Stimulated activated CD4-positive, alpha-beta T cell treated with anti-CD3 and anti-CD28 coated beads, TNF-alpha, amount 100 ng/mL, for 48 hours (primary cell): ENCODE measurements around the gene UBE2G2.

Experiments
- DNase-seq, 3 donors: peaks; one replicate each; pipeline ENCODE4 v3.0.0-alpha.2; 2020; ENCODE audit warnings: low read depth in 3 of 3

The UBE2G2 gene

GRCh38 chr21:44749759-44750674 is 51.6 kb downstream of the UBE2G2 start:
- DNase-seq: no peak

DNA sequence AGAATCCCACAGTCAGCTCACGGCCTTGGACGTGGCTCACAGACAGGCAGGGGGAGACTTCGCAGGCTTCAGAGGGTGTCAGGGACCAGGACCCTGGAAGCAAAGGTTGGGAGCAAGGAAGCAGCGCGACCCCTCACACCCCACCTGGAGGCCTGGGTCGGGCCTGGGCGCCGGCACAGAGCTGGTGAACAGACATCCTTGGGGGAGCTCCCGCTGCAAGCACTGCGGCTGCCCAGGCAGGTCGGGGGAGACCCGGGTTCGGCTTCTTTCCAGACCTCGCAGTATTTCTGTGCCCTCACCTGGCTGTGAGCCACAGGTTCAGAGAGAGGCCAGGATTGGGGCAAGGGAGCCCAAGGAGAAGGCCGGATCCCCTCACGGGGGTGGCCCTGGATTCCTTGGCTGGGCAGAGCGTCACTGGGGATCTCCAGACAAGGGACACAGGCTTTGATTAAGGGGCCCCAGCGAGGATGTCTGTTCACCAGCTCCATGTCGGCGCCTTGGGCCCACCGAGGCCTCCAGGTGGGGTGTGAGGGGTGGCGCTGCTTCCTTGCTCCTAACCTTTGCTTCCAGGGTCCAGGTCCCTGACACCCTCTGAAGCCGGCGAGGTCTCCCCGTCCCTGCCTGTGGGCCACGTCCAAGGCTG is 52.4 kb downstream of the UBE2G2 start:
- no peak for DNase-seq

DNA sequence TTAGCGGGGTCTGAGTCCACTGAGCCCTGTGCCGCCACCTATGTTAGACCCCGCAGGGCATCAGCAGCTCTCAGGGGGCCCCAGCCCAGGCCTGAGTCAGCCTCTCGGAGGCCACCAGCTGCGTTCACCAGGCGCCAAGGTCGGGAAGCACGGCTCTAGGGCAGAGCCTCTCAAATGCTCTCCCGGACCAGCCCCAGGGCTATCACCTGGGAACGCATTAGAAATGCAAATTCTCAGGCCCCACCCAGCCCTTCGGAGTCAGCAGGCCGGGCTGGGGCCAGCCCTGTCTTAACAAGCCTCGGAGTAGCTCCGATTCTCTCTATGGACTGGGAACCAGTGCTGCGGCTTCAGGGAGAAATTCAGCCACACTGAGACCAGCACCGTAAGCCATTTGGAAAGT is 53.0 kb downstream of the UBE2G2 start:
- DNase-seq: no peak

- no peak for DNase-seq
Measured at GRCh38 chr21:44742418-44743153, 59.0 kb downstream of the UBE2G2 start.

GRCh38 chr21:44741921-44742320 is 59.7 kb downstream of the UBE2G2 start:
- no peak for DNase-seq

DNA sequence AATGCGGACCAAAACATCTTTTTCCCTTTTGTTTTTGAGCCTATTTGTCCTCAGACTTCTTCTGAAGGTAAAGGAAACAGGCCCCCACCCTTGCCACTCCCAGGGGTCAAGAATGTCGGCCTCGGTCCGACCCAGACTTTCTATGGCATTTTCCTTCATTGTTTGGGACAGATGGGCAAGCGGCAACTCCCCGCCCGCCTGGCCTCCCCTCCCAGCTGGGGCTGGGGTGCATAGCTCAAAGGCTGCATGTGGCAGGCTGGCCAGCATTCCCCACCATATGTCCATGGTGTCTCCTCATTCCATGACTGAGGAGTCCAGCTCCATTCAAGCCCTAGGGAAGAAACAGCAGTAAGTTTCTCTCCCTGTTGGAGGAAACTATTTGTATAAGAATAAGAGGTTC is 60.9 kb downstream of the UBE2G2 start:
- DNase-seq: no peak

DNA sequence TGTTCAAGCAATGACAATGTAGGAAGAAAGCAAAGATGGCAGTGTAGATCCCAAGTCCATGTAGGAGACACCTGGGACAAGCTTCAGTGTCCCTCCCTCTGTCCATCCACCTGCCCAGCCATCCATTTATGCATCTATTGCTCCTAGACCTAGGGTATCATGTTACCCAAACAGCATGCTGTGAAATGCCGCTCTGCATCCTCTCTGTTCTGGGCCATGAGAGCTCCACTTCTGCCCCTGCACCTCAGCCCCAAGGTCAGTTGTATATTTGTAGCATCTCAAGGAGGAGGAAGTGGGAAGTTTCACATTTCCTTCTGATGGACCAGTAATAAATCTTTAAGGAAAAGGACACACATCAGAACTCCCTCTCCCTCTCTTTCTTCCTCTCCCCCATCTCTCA is 62.3 kb downstream of the UBE2G2 start:
- DNase-seq: no peak

GRCh38 chr21:44738621-44739020 is 63.0 kb downstream of the UBE2G2 start:
- DNase-seq: no peak

DNA sequence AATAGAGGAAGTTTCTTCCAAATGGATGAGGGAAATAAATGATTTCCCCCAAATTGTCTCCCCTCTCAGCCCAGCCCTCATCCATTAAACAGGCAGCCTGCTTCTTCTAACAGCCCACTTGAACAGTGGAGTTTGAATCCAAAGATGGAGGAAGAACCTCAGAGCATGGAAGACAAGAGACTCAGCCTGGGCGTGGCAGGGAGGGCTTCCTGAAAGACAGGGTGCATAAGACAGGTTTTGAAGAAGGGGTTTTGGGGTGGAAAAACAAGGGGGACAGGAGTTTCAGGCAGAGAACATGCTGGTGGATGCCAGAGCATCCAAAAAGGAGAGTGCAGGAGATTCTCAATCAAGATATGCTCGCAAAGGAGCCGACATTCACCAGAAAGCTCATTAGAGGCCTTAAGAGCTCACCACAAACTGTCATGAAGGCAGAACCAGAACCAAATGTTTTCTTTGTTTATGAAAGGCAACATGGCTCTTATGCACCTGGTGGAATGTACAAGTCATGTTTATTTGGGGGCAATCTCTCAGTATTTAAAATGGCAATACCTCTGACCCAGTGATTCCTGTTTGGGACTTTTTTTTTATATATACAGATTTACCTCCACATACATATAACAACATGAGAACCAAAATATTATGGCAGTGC is 63.8 kb downstream of the UBE2G2 start:
- no peak for DNase-seq

- no peak for DNase-seq
Measured at GRCh38 chr21:44736291-44737004, 65.2 kb downstream of the UBE2G2 start.

DNA sequence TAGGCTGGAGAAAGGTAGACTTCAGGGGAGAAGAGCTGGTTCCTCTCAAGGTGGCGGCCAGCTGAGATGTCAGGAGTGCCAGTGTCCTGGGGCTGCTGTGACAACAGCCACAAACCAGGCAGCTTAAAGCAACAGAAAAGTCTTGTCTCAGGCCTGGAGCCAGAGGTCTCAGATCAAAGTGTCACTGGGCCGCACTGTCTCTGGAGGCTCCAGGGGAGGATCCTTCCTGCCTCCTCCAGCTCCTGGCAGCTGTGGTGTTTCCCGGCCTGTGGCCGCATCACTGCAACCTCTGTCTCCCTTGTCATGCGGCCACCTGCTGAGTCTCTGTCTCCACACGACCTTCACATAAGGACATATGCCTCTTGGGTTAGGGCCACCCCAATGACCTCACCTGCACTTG is 65.8 kb downstream of the UBE2G2 start:
- no peak for DNase-seq

DNA sequence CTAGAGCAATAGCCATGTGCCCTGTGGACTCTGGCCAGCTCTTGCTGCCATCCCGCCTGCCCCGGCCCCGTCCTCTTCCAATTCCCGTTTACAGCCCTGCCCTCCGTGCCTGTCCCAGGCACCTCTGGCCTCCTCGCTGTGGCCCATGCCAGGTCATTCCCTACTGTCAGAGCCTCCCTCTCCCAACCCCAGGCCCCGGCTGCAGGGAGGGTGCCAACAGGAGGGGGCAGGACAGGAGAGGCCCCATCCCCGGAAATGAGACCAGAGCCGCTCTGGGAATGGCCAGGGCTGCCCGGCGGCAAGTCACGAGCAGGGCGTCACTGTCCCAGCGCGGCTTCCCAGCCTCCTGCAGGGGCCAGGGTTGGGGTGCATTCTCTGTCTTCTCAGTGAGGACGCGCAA is 66.8 kb downstream of the UBE2G2 start:
- no peak for DNase-seq

- no peak for DNase-seq
Measured at GRCh38 chr21:44734026-44734745, 67.4 kb downstream of the UBE2G2 start.

GRCh38 chr21:44732956-44733355 is 68.7 kb downstream of the UBE2G2 start:
- DNase-seq: no peak

DNA sequence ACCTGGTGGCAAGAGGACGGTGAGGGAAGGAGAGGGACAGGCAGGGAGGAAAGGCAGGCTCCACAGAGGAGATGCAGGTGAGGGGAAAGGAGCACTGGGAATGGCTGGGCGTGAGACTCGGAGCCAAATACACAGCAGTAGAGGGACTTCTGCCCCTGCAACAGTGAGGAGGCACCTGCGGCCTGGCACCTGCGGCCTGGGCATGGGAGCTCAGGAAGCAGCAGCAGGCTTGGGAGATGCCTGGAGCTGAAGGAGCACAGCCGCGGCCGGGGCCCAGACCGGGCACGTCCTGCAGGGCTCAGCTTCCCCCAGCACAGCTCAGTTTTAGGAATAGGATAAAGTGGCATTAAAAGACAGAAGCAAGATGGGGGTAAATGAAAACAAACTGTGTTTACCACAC is 69.4 kb downstream of the UBE2G2 start:
- DNase-seq: no peak

DNA sequence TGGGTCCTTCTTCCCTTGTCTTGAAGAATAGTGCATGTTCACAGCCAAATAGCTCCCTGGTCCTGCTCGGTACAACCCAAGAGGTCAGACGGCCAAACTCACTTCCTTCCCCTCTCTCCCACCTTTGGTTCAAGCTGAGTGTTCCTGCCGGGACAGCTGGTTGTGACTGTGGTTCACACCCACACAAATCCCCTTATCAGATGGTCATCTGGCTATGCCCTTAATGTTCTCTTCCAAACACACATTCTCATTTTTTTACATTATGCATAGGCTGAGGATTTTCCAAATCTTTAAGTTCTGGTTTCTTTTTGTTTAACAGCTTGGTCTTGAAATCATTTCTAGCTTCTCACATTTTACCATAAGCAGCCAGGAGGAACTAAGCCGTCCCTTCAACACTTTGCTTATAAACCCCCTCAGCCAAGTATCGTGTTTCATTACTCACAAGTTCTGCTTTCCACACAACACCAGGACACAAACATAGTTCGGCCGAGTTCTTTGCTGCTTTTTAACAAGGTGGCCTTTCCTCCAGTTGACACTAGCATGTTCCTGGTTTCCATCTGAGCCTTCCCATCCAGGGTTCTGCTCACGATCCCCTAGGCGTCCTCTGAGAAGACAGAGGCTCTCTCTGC is 70.6 kb downstream of the UBE2G2 start:
- no peak for DNase-seq

GRCh38 chr21:44730028-44730395 is 71.6 kb downstream of the UBE2G2 start:
- DNase-seq: no peak

GRCh38 chr21:44729336-44730027 is 72.1 kb downstream of the UBE2G2 start:
- no peak for DNase-seq

DNA sequence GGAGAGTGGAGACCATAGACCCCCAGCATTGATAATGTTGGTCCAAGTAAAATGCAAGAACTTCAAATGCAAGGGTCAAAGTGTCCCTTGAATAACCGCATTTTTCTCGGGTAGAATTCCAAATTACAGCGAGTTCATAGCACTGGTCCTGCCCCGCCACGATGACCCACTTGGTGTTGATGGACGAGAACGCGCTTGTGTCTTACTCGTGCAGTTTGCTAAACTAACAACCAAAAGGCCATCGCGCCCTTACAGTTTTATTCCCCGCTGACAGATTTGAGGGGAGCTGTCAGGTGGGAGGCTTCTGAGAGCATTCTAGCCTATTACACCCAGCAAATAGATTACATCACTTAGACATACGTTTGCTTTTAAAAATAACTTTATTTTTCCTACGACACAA is 72.9 kb downstream of the UBE2G2 start:
- DNase-seq: no peak

- DNase-seq: no peak
Measured at GRCh38 chr21:44727757-44728156, 73.9 kb downstream of the UBE2G2 start.
